CD4-positive, alpha-beta T cell (primary cell): Measurements from ENCODE around the gene TTYH2. TPM values are rescaled to one million over a fixed set of nuclear protein-coding genes. Genes with fewer than 3 reads are reported as not detected.

Experiments used
- ATAC-seq: fragments of 200-7000 bp; cut with Tn5 transposase; one replicate; pipeline ENCODE4 v1.10.0; 2022; ENCODE audit warnings: mild to moderate bottlenecking; ENCODE audit not compliant: poor library complexity
- CTCF ChIA-PET: fragments of 350-600 bp; sonication (Branson Sonifier 250); formaldehyde crosslinking; loops from one replicate; lab custom pipeline; 2021; ENCODE audit warnings: antibody characterized with exemption, inconsistent platforms; lab: Charles Lee
- POLR2A ChIA-PET: fragments of 350-600 bp; sonication (Branson Sonifier 250); formaldehyde crosslinking; loops from one replicate; lab custom pipeline; 2021; ENCODE audit warnings: antibody characterized with exemption, inconsistent platforms; lab: Charles Lee
- DNase-seq, 14 experiments: peaks; one replicate each; pipeline ENCODE4 v3.0.0-alpha.2; 2013 to 2020; ENCODE audit warnings: mixed read lengths in 2 of 14
- H3K27ac ChIP-seq, 2 donors: one replicate each; pipeline versions ENCODE4 v1.5.1 to v1.7.0; 2013; ENCODE audit warnings: low read length in 2 of 2, low read depth in 1 of 2, mild to moderate bottlenecking in 1 of 2
- H3K27me3 ChIP-seq, 2 experiments: 1 replicate in 1 of 2; 2 replicates in 1 of 2; pipeline versions ENCODE4 v1.6.1 to v1.7.0; 2013; ENCODE audit warnings: low read length in 2 of 2, control low read depth in 1 of 2, mild to moderate bottlenecking in 1 of 2, moderate library complexity in 1 of 2; ENCODE audit not compliant: insufficient read depth in 2 of 2, control insufficient read depth in 1 of 2
- H3K36me3 ChIP-seq: one replicate; pipeline ENCODE4 v1.6.1; 2013; ENCODE audit warnings: low read length, control low read depth; ENCODE audit not compliant: insufficient read depth
- H3K4me1 ChIP-seq: one replicate; pipeline ENCODE4 v1.6.1; 2013; ENCODE audit warnings: low read length, control low read depth; ENCODE audit not compliant: insufficient read depth
- H3K4me3 ChIP-seq: one replicate; pipeline ENCODE4 v1.5.1; 2013; ENCODE audit warnings: mild to moderate bottlenecking, low read length, moderate library complexity
- H3K9me3 ChIP-seq, 2 experiments: 1 replicate in 1 of 2; 2 replicates in 1 of 2; pipeline versions ENCODE4 v1.6.1 to v1.7.0; 2013; ENCODE audit warnings: low read length in 2 of 2, mild to moderate bottlenecking in 2 of 2, control low read depth in 1 of 2, moderate library complexity in 1 of 2; ENCODE audit not compliant: control insufficient read depth in 1 of 2, insufficient read depth in 1 of 2
- H3K27ac Mint-ChIP-seq: one replicate; pipeline ENCODE4 v1.8.0; 2020; ENCODE audit warnings: mixed read lengths
- H3K27me3 Mint-ChIP-seq: one replicate; pipeline ENCODE4 v1.8.0; 2021; ENCODE audit warnings: mixed read lengths
- H3K36me3 Mint-ChIP-seq: one replicate; pipeline ENCODE4 v1.8.0; 2021; ENCODE audit warnings: low read depth, mixed read lengths
- H3K4me1 Mint-ChIP-seq: one replicate; pipeline ENCODE4 v1.8.0; 2021; ENCODE audit warnings: low read depth, mixed read lengths
- H3K4me3 Mint-ChIP-seq: one replicate; pipeline ENCODE4 v1.8.0; 2020; ENCODE audit warnings: mild to moderate bottlenecking, mixed read lengths
- H3K9me3 Mint-ChIP-seq: one replicate; pipeline ENCODE4 v1.8.0; 2020; ENCODE audit warnings: mixed read lengths
- CTCF ChIP-seq: fragments of 200-600 bp; IDR thresholded peaks from one replicate; pipeline ENCODE4 v1.8.0; 2022; ENCODE audit warnings: antibody characterized with exemption, mild to moderate bottlenecking
- intact Hi-C, 2 experiments: fragments of 100-400 bp; cut with DNase I in 1 of 2; cut with micrococcal nuclease in 1 of 2; formaldehyde crosslinking; loops; one replicate each; pipeline versions ENCODE4 v1.15.1 to v1.9.0; 2023 to 2025; cut with DNase I, micrococcal nuclease
- total RNA-seq, 174 experiments: library from RNA in 2 of 174; stranded (reverse) in 2 of 174; gene quantifications; one replicate each; pipeline ENCODE4 v1.2.3 and lab custom pipeline; 2021 to 2026

TTYH2 gene
- total RNA-seq, 2 experiments from 2014 or later = 4.4 to 5.4 TPM

- ATAC-seq = no peak
- no peak overlapping the region for H3K4me3 Mint-ChIP-seq
- H3K9me3 ChIP-seq = no peaks in the 10 kb centered on the region
- no peak overlapping the region for H3K27ac ChIP-seq
- no peak overlapping the region for H3K27ac Mint-ChIP-seq
- H3K27me3 ChIP-seq = no peaks in the 10 kb centered on the region
- H3K9me3 Mint-ChIP-seq = no peaks in the 10 kb centered on the region
- H3K4me1 ChIP-seq = no peaks in the 10 kb centered on the region
- H3K36me3 Mint-ChIP-seq = peaks cover 9% of the 10 kb centered on the region
- intact Hi-C loops = no loop called here
- no peak overlapping the region for H3K4me3 ChIP-seq
- ChIA-PET CTCF (no interaction called here), POLR2A (no interaction called here)
- no peak for TF ChIP-seq CTCF
- no peaks in the 10 kb centered on the region for H3K4me1 Mint-ChIP-seq
- DNase-seq = no peak
- peaks cover 11% of the 10 kb centered on the region for H3K36me3 ChIP-seq
- H3K27me3 Mint-ChIP-seq = no peaks in the 10 kb centered on the region
Observed at GRCh38 chr17:74251569-74251968, 38.2 kb downstream of the TTYH2 start.

GRCh38 chr17:74252211-74252610 is 38.8 kb downstream of the TTYH2 start:
- no peaks in the 10 kb centered on the region for H3K4me1 Mint-ChIP-seq
- H3K9me3 ChIP-seq = no peaks in the 10 kb centered on the region
- H3K27ac ChIP-seq = no peak overlapping the region
- H3K27me3 Mint-ChIP-seq = no peaks in the 10 kb centered on the region
- ChIA-PET CTCF (no interaction called here), POLR2A (no interaction called here)
- ATAC-seq (no peak), DNase-seq (no peak)
- no peaks in the 10 kb centered on the region for H3K9me3 Mint-ChIP-seq
- H3K27me3 ChIP-seq = no peaks in the 10 kb centered on the region
- TF ChIP-seq CTCF = no peak
- no peak overlapping the region for H3K4me3 ChIP-seq
- H3K36me3 Mint-ChIP-seq = peaks cover 9% of the 10 kb centered on the region
- intact Hi-C loops = no loop called here
- H3K4me1 ChIP-seq = no peaks in the 10 kb centered on the region
- H3K36me3 ChIP-seq = peaks cover 15% of the 10 kb centered on the region
- H3K27ac Mint-ChIP-seq = no peak overlapping the region
- no peak overlapping the region for H3K4me3 Mint-ChIP-seq

GRCh38 chr17:74253036-74253435 is 39.7 kb downstream of the TTYH2 start:
- DNase-seq (no peak), ATAC-seq (no peak)
- peaks cover 9% of the 10 kb centered on the region for H3K36me3 Mint-ChIP-seq
- H3K4me1 ChIP-seq = no peaks in the 10 kb centered on the region
- TF ChIP-seq CTCF = no peak
- H3K36me3 ChIP-seq = peaks cover 17% of the 10 kb centered on the region
- H3K27ac ChIP-seq = no peak overlapping the region
- H3K9me3 ChIP-seq = no peaks in the 10 kb centered on the region
- no peaks in the 10 kb centered on the region for H3K9me3 Mint-ChIP-seq
- intact Hi-C loops = no loop called here
- H3K27ac Mint-ChIP-seq = no peak overlapping the region
- CTCF ChIA-PET = no interaction called here
- H3K4me1 Mint-ChIP-seq = no peaks in the 10 kb centered on the region
- no peak overlapping the region for H3K4me3 Mint-ChIP-seq
- H3K4me3 ChIP-seq = no peak overlapping the region
- POLR2A ChIA-PET = no interaction called here
- H3K27me3 ChIP-seq = no peaks in the 10 kb centered on the region
- H3K27me3 Mint-ChIP-seq = no peaks in the 10 kb centered on the region
